T-cell (primary cell): ENCODE measurements around the gene KCNMA1. TPM values are rescaled to one million over a fixed set of nuclear protein-coding genes. Genes with fewer than 3 reads are reported as not detected.

ENCODE experiments used
- ATAC-seq, 4 experiments: fragments of 200-7000 bp in 3 of 4; fragments of 150-1000 bp in 1 of 4; cut with Tn5 transposase; replicated peaks in 1 of 4; 1 replicate in 3 of 4; 2 replicates in 1 of 4; pipeline ENCODE4 v1.10.0; 2021; ENCODE audit warnings: moderate library complexity in 3 of 4, mild to moderate bottlenecking in 2 of 4, moderate number of reproducible peaks in 1 of 4
- CTCF ChIA-PET, 2 donors: fragments of 300-600 bp; sonication (Branson Sonifier 250); formaldehyde crosslinking; loops; one replicate each; lab custom pipeline; 2022; ENCODE audit warnings: antibody characterized with exemption in 2 of 2; lab: Charles Lee
- POLR2A ChIA-PET, 2 donors: fragments of 300-600 bp; sonication (Branson Sonifier 250); formaldehyde crosslinking; loops; one replicate each; lab custom pipeline; 2022; ENCODE audit warnings: antibody characterized with exemption in 2 of 2; lab: Charles Lee
- DNase-seq, 35 experiments: peaks; one replicate each; pipeline versions ENCODE4 v3.0.0 to v3.0.0-alpha.2; 2013 to 2023
- H3K27ac ChIP-seq: one replicate; pipeline ENCODE4 v1.5.1; 2013; ENCODE audit warnings: low read length
- H3K27me3 ChIP-seq, 2 experiments: replicated peaks in 1 of 2; 1 replicate in 1 of 2; 2 replicates in 1 of 2; pipeline versions ENCODE4 v1.6.1 to v1.7.0; 2013; ENCODE audit warnings: low read length in 1 of 2, mixed read lengths in 1 of 2; ENCODE audit not compliant: control insufficient read depth in 2 of 2, insufficient read depth in 2 of 2; ENCODE audit errors: extremely low read depth in 1 of 2
- H3K36me3 ChIP-seq, 2 donors: 1 replicate in 1 of 2; 2 replicates in 1 of 2; pipeline versions ENCODE4 v1.6.1 to v1.7.0; 2013; ENCODE audit warnings: low read length in 1 of 2; ENCODE audit not compliant: control insufficient read depth in 2 of 2, insufficient read depth in 1 of 2; ENCODE audit errors: extremely low read depth in 1 of 2
- H3K4me1 ChIP-seq, 2 experiments: 1 replicate in 1 of 2; 2 replicates in 1 of 2; pipeline versions ENCODE4 v1.6.1 to v1.7.0; 2013; ENCODE audit warnings: low read length in 2 of 2, mixed read lengths in 1 of 2; ENCODE audit not compliant: insufficient read depth in 2 of 2, control insufficient read depth in 1 of 2; ENCODE audit errors: extremely low read depth in 1 of 2
- H3K4me3 ChIP-seq, 2 donors: 1 replicate in 1 of 2; 2 replicates in 1 of 2; pipeline versions ENCODE4 v1.5.1 to v1.7.0; 2013; ENCODE audit warnings: mild to moderate bottlenecking in 2 of 2, low read length in 1 of 2, moderate library complexity in 1 of 2; ENCODE audit not compliant: control insufficient read depth in 1 of 2; ENCODE audit errors: extremely low read depth in 1 of 2
- H3K9me3 ChIP-seq: 2 replicates; pipeline ENCODE4 v1.7.0; 2013
- H3K27ac Mint-ChIP-seq, 2 donors: one replicate each; pipeline ENCODE4 v1.8.0; 2020 to 2021; ENCODE audit warnings: mild to moderate bottlenecking in 2 of 2, mixed read lengths in 2 of 2
- H3K27me3 Mint-ChIP-seq, 2 donors: one replicate each; pipeline ENCODE4 v1.8.0; 2021 to 2022; ENCODE audit warnings: mixed read lengths in 2 of 2
- H3K36me3 Mint-ChIP-seq: one replicate; pipeline ENCODE4 v1.8.0; 2021; ENCODE audit warnings: mixed read lengths
- H3K4me1 Mint-ChIP-seq, 3 donors: one replicate each; pipeline ENCODE4 v1.8.0; 2020 to 2022; ENCODE audit warnings: mixed read lengths in 3 of 3, mild to moderate bottlenecking in 1 of 3
- H3K4me3 Mint-ChIP-seq, 3 donors: one replicate each; pipeline ENCODE4 v1.8.0; 2020 to 2022; ENCODE audit warnings: mild to moderate bottlenecking in 3 of 3, mixed read lengths in 3 of 3, moderate library complexity in 3 of 3
- H3K9me3 Mint-ChIP-seq, 3 donors: one replicate each; pipeline ENCODE4 v1.8.0; 2020 to 2022; ENCODE audit warnings: mixed read lengths in 3 of 3
- WGBS: methylation state at CpG from one replicate; pipeline ENCODE4 v1.1.5; 2013; ENCODE audit warnings: missing lambda C conversion rate; ENCODE audit not compliant: insufficient coverage; 5-methylcytosine and 5-hydroxymethylcytosine counted together
- total RNA-seq, 35 experiments: library from RNA in 6 of 35; stranded (reverse) in 6 of 35; fragments of 120-200 nt in 1 of 35; gene quantifications; one replicate each; pipeline versions ENCODE4 v1.2.1 to v1.2.4 and lab custom pipeline; 2013 to 2026

Gene KCNMA1
- total RNA-seq, 5 donors from 2014 or later (not counting 1 experiment from before 2014, with no cell fraction given), result 0.14 to 1.6 (median 0.60) TPM

- no peaks in the 10 kb centered on the region for H3K4me1 Mint-ChIP-seq
- peaks cover 7% of the 10 kb centered on the region in 2 donors for H3K27me3 Mint-ChIP-seq
- Histone ChIP-seq H3K4me3 (no peak overlapping the region), H3K4me1 (no peaks in the 10 kb centered on the region), H3K27ac (no peak overlapping the region), H3K36me3 (no peaks in the 10 kb centered on the region), H3K27me3 (peaks cover 2 to 4% of the 10 kb centered on the region in 2 experiments), H3K9me3 (no peaks in the 10 kb centered on the region)
- H3K4me3 Mint-ChIP-seq, result no peak overlapping the region
- ChIA-PET POLR2A (no interaction called here), CTCF (interaction anchor here in 1 of 2 donors (0.5 kb wide), 1 partner anchor 997 kb away, joined by 3 read pairs; no protein-coding TSS in a partner anchor)
- no peaks in the 10 kb centered on the region for H3K36me3 Mint-ChIP-seq
- ATAC-seq, result no peak
- H3K27ac Mint-ChIP-seq, result no peak overlapping the region
- no peak for DNase-seq
- WGBS, result no CpG with 5 or more reads among the region's 5 CpGs
- H3K9me3 Mint-ChIP-seq, result no peaks in the 10 kb centered on the region
Observed at GRCh38 chr10:77419056-77419455, 218.6 kb downstream of the KCNMA1 start.

- ChIA-PET CTCF (no interaction called here), POLR2A (no interaction called here)
- Histone ChIP-seq H3K36me3 (no peaks in the 10 kb centered on the region), H3K27me3 (peaks cover 2 to 4% of the 10 kb centered on the region in 2 experiments), H3K27ac (no peak overlapping the region), H3K9me3 (no peaks in the 10 kb centered on the region), H3K4me3 (no peak overlapping the region), H3K4me1 (no peaks in the 10 kb centered on the region)
- Mint-ChIP-seq H3K27me3 (peaks cover 7% of the 10 kb centered on the region in 2 donors), H3K4me1 (no peaks in the 10 kb centered on the region), H3K27ac (no peak overlapping the region), H3K36me3 (no peaks in the 10 kb centered on the region), H3K4me3 (no peak overlapping the region), H3K9me3 (no peaks in the 10 kb centered on the region)
- ATAC-seq, result no peak
- WGBS, result 89% methylated on average over 5 of the region's 11 CpGs
- DNase-seq, result no peak
Observed at GRCh38 chr10:77417806-77418640, 219.6 kb downstream of the KCNMA1 start.

GRCh38 chr10:77417359-77417758 lies 220.2 kb downstream of the KCNMA1 start:
- no peak overlapping the region for H3K4me3 Mint-ChIP-seq
- POLR2A ChIA-PET, result no interaction called here
- H3K36me3 Mint-ChIP-seq, result no peaks in the 10 kb centered on the region
- H3K27ac Mint-ChIP-seq, result no peak overlapping the region
- H3K4me3 ChIP-seq, result no peak overlapping the region
- H3K27ac ChIP-seq, result no peak overlapping the region
- CTCF ChIA-PET, result no interaction called here
- H3K36me3 ChIP-seq, result no peaks in the 10 kb centered on the region
- H3K9me3 Mint-ChIP-seq, result no peaks in the 10 kb centered on the region
- no peaks in the 10 kb centered on the region for H3K4me1 Mint-ChIP-seq
- DNase-seq (no peak), ATAC-seq (no peak)
- H3K4me1 ChIP-seq, result no peaks in the 10 kb centered on the region
- peaks cover 2 to 6% of the 10 kb centered on the region in 2 experiments for H3K27me3 ChIP-seq
- no peaks in the 10 kb centered on the region for H3K9me3 ChIP-seq
- whole genome bisulfite sequencing, result 63% methylated on average over 5 of the region's 5 CpGs
- peaks cover 5 to 7% of the 10 kb centered on the region in 2 donors for H3K27me3 Mint-ChIP-seq

- no peaks in the 10 kb centered on the region for H3K9me3 Mint-ChIP-seq
- no peaks in the 10 kb centered on the region for H3K36me3 Mint-ChIP-seq
- Histone ChIP-seq H3K4me1 (no peaks in the 10 kb centered on the region), H3K36me3 (no peaks in the 10 kb centered on the region), H3K27me3 (peaks cover 2 to 10% of the 10 kb centered on the region in 2 experiments), H3K4me3 (no peak overlapping the region), H3K27ac (no peak overlapping the region), H3K9me3 (no peaks in the 10 kb centered on the region)
- peaks cover 5 to 7% of the 10 kb centered on the region in 2 donors for H3K27me3 Mint-ChIP-seq
- no peaks in the 10 kb centered on the region for H3K4me1 Mint-ChIP-seq
- H3K4me3 Mint-ChIP-seq, result no peak overlapping the region
- DNase-seq, result no peak
- 80% methylated on average over 9 of the region's 14 CpGs for WGBS
- ChIA-PET POLR2A (no interaction called here), CTCF (no interaction called here)
- H3K27ac Mint-ChIP-seq, result no peak overlapping the region
- ATAC-seq, result no peak
Observed at GRCh38 chr10:77416311-77417135, 221.1 kb downstream of the KCNMA1 start.

- no peak overlapping the region for H3K27ac Mint-ChIP-seq
- no peaks in the 10 kb centered on the region for H3K4me1 Mint-ChIP-seq
- H3K4me3 ChIP-seq, result no peak overlapping the region
- 79% methylated on average over 3 of the region's 6 CpGs for WGBS
- H3K4me1 ChIP-seq, result no peaks in the 10 kb centered on the region
- peaks cover 2 to 10% of the 10 kb centered on the region in 2 experiments for H3K27me3 ChIP-seq
- DNase-seq (no peak), ATAC-seq (no peak)
- no peaks in the 10 kb centered on the region for H3K36me3 Mint-ChIP-seq
- H3K9me3 Mint-ChIP-seq, result no peaks in the 10 kb centered on the region
- no peaks in the 10 kb centered on the region for H3K9me3 ChIP-seq
- H3K27ac ChIP-seq, result no peak overlapping the region
- no peak overlapping the region for H3K4me3 Mint-ChIP-seq
- POLR2A ChIA-PET, result no interaction called here
- H3K36me3 ChIP-seq, result no peaks in the 10 kb centered on the region
- CTCF ChIA-PET, result no interaction called here
- peaks cover 7 to 12% of the 10 kb centered on the region in 2 donors for H3K27me3 Mint-ChIP-seq
Observed at GRCh38 chr10:77415313-77415960, 222.2 kb downstream of the KCNMA1 start.

GRCh38 chr10:77413231-77413630 lies 224.4 kb downstream of the KCNMA1 start:
- ChIA-PET POLR2A (no interaction called here), CTCF (no interaction called here)
- Mint-ChIP-seq H3K27me3 (peaks cover 7 to 14% of the 10 kb centered on the region in 2 donors), H3K4me1 (no peaks in the 10 kb centered on the region), H3K27ac (no peak overlapping the region), H3K36me3 (no peaks in the 10 kb centered on the region), H3K9me3 (no peaks in the 10 kb centered on the region), H3K4me3 (no peak overlapping the region)
- no peaks in the 10 kb centered on the region for H3K9me3 ChIP-seq
- 67% methylated on average over 3 of the region's 7 CpGs for WGBS
- no peaks in the 10 kb centered on the region for H3K36me3 ChIP-seq
- H3K4me3 ChIP-seq, result no peak overlapping the region
- H3K4me1 ChIP-seq, result no peaks in the 10 kb centered on the region
- peaks cover 2 to 10% of the 10 kb centered on the region in 2 experiments for H3K27me3 ChIP-seq
- H3K27ac ChIP-seq, result no peak overlapping the region
- ATAC-seq (no peak), DNase-seq (no peak)
